CD1c-positive myeloid dendritic cell (primary cell): Measurements from ENCODE around the gene DISC1.
"Not testable (repeated sequence)": the region's sequence is repeated elsewhere in the genome, so short reads cannot be mapped to it uniquely, and the experiment has no call there.

Experiments used
- DNase-seq: peaks from one replicate; pipeline ENCODE4 v3.0.0-alpha.2; 2016; ENCODE audit errors: extremely low spot score

The DISC1 gene

DNA sequence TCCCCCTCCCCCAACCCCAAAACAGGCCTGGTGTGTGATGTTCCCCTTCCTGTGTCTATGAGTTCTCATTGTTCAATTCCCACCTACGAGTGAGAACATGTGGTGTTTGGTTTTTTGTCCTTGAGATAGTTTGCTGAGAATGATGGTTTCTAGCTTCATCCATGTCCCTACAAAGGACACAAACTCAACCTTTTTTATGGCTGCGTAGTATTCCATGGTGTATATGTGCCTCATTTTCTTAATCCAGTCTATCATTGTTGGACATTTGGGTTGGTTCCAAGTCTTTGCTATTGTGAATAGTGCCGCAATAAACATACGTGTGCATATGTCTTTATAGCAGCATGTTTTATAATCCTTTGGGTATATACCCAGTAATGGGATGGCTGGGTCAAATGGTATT, 102.4 kb downstream of the DISC1 start:
- not testable (repeated sequence) for DNase-seq

DNA sequence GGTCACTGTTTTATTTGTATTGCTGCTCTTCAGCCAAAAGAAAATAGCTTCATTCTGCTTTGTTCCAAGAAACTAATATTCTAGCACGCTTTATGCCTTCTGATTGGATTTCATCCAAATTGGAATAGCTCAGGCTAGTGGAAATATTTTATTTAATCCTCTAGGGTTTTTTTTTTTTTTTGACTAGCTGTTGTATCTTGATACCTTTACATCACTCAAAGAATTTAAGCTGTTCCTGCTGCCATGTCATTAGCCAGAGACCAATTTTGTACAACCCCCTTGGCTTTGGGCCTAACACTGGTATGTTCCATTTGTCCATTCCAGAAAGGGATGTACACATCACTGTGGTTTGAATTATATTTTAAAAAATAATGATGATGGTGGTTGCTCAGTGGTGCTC, 103.0 kb downstream of the DISC1 start:
- DNase-seq, result no peak

DNA sequence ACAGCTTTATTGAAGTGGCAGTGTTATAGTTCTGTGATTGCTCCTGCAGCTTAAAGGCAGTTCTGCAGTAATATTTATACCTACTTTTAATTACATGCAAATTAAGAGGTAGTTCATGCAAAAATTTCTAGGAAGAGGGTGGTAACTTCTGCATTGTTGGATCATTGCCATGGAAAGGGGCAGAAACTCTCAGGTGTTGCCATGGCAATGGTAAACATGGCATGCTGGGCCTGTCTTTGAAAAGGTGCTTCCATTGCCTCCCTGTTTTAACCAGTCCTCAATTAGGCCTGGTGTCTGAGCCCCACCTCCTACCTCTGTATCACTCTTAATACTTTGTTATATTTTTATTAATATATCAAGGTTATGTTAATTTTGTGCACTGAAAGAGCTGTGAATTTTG, 104.7 kb downstream of the DISC1 start:
- DNase-seq, result no peak

DNA sequence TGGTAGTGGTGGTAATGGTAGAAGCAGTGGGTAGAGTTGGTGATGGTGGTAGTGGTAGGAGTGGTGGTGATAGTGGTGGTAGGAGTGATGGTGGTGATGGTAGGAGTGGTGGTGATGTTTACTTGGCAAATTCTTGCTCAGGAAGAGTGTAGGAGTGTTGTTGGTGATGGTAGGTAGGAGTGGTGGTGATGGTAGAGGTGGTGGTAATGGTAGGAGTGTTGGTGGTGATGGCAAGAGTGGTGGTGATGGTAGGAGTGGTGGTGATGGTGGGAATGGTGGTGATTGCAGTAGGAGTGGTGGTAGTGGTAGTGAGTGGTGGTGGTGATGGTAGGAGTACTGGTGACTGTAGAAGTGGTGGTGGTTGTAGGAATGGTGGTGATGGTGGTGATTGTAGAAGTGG, 106.5 kb downstream of the DISC1 start:
- DNase-seq, result no peak

DNA sequence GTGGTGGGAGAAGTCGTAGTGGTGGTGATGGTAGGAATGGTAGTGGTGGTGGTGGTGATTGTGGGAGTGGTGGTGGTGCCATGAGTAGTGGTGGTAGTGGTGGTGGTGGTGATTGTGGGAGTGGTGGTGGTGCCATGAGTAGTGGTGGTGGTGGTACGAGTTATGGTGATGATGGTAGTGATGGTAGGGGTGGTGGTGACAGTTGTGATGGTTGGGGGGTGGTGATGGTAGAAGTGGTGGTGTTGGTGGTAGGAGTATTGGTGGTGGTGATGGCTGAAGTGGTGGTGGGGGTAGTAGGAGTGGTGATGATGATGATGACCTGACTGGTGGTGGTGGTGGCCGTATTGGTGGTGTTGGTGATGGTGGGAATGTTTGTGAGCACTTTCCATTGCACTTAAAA, 107.1 kb downstream of the DISC1 start:
- no peak for DNase-seq

DNA sequence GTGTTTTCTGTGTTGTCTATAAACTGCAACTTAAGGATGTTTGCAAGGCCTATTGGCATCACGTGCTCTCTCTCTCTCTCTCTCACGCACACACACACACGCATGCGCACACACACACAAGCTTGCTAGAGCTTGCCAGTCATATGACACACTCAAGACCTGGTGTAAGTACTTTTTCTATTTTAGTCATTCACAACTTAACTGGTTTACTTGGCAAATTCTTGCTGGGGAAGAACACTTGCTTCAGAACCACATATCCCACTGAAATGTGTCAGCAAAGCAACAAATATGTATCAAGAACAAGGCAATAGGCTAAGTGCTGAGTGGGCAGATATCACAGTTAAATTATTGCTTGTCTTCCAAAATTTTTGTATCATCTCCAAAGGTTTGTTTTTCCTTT, 107.8 kb downstream of the DISC1 start:
- no peak for DNase-seq

DNA sequence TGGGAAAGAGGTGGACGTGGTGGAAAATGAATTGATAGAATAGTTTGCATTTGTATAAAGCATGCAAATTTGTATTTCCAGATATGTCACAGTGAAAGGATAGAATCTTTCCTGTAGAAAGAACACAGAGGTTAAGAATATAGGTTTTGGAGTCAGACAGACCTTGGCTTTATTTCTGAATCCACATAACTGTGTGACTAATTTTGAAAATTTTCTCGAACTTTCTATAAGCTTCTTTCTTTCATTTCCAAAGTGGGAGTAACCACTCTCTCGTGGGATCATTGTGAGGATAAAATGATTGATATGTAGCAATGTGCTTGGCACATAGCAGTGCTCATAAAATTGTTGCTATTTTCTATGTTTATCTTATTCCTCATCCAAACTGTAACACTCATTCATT, 108.8 kb downstream of the DISC1 start:
- no peak for DNase-seq

DNA sequence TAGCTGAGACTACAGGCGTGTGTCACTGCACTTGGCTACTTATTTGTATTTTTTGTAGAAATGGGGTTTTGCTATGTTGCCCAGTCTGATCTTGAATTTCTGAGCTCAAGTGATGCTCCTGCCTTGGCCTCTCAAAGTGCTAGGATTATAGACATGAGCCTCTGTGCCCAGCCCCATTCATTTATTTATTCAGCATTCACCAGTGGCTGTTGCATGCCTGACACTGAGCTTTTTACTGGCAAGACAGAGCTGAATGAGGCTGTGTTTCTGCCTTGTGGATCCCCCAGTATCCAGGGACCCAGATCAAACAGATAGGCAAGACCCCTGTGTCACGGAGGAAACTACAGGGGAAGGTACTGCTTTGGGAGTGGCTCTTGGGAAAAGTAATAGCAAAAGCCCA, 109.4 kb downstream of the DISC1 start:
- DNase-seq, result no peak

DNA sequence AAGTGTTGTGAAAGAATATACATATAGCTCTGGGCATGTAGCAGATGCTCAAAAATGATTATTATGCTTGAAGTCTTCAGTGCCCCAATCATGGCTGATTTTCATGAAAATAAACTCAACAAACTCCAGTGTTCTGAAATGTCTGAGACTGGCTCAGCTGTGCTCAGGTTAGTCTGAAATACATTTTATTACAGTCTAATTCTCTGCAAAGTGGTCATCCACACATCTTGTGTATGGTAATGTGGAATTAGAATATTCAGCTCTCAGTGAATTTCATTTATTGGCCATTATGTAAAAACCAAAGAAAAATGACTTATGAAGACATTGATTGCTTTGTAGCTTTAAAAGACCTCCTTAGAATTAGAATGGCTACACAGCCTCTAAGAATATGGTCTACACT, 109.9 kb downstream of the DISC1 start:
- no peak for DNase-seq

DNA sequence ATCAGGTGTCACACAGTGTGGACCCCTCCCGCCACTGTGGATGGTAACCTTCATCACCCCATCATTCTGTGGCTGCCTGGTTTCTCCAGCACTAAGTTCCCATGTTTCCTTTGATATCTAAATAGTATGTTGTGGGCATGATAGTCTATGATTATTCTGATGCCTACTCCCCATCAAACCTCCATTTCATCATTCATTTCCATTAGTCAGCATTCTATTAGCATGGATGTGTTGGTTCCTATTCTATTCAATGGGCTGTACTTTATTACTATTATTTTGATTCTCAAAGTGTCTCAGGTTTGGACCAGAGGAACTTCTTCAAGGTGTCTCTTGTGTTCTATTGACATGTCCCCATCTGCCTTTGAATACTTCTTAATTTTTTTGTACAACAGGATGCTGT, 112.0 kb downstream of the DISC1 start:
- DNase-seq, result no peak

DNA sequence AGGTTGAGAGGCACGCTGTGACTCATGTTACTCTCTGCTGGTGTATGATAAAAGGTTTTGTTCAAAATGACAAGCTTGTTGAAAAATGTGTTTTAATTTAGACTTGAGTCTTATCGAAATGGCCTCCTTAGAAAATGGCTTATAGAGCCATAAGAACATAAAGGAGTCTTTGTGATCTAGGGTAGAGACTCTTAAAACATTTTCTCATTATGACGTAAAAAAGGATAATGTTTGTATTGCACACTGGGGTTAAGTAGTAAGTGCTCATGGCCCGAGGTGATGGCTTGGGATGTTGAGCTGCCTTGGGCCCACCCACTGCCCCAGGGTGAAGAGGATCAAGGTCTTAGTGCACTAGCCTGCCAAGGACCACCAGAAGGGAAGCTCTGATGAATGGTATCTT, 117.4 kb downstream of the DISC1 start:
- no peak for DNase-seq

DNA sequence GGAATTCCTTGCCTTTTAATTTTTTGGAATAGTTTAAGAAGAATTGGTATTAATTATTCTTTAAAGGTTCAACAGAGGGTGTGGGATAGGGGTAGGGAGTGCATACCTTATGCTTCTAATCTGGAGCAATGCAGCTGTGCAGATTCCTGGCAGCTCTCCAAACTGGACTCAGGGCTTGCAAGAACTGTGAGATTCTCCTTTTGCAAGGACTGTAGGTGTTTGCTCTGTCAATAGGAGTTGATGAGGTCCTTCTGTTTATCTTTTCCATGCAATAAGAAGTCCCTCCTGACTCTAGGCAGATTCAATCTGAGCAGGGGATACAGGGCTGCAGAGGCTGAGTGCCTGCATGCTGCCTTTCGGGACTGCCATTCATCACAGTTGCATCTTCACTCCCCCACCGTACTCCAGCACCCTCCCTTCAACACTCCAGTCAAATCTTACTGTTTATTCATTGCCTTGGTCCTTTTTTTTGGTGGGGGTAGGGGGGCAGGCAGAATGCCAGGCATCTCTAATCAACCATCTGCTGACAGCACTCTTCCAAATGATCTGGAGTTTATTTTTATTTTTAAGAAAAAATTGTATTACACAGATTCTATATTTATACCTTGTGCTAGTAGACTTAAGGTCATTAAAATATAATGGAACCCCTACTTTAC, 122.3 kb downstream of the DISC1 start:
- DNase-seq, result no peak

DNA sequence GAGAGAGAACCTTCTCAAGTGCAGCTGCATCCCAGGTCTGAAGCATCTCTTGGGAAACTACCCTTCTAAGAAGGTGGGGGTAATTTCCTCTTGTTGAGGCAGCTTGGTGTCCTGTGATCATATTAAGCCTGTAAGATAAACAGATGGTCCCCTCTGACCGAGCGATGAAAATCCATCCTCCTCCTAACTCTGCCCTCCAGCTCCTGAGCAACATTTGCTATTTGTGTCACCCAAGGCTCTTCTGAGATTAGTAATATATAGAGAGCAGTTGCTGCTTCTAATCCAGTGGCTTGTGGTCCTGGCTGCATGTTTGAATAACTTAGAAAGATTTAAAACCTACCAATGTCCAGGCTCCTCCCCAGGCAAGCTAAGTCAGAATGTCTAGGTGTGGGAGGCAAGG, 123.7 kb downstream of the DISC1 start:
- DNase-seq, result no peak

DNA sequence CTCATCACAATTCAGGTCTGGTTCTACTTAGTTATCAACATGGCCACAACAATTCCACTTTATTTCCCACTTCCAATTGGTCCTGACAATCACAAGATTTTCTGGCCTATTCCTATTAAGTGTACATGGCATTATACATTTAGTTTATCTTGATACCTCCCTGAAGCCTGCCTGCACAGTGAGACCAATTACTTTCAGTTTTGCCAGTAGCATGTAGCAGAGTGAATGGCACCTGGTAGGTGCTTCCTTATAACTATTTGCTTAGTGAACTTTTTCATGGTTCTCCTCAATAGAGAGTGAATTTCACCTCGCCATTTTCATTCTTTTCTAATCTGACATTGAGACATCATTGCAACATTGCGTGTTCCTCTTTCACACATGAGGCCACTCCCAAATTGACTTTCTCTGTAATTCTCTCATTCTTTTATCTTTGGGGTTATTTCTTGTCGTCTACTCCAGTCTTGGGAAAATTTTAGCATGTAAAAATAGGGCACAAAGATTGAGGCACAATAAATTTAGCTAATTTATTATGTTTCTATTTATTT, 124.3 kb downstream of the DISC1 start:
- peak; percentile 46 for DNase-seq

DNA sequence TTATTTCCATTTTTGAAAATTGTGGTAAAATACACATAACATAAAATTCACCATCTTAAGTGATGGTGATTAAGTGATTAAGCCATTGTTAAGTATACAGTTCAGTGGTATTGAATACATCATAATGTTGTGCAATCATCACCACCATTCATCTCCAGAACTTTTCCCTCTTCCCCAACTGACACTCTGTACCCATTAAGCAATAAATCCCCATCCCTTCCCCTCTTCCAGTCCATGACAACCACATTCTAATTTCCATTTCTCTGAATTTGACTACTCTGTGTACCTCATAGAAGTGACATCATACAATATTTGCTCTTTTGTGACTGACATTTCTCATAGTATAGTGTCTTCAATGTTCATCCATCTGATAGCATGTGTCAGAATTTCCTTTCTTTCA, 124.8 kb downstream of the DISC1 start:
- no peak for DNase-seq

DNA sequence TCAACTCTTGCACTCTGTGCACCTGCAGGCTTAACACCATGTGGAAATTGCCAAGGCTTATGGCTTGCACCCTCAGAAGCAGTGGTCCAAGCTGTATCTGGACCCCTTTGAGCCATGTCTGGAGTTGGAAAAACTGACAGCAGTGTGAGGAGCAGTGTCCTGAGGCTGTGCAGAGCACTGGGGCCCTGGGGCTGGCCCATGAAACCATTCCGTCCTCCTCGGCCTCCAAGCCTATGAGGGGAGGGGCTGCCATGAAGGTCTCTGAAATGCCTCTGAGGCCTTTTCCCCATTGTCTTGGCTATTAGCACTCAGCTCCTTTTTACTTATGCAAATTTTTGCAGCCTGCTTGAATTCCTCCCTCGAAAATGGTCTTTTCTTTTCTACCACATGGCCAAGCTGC, 126.7 kb downstream of the DISC1 start:
- DNase-seq, result no peak

DNA sequence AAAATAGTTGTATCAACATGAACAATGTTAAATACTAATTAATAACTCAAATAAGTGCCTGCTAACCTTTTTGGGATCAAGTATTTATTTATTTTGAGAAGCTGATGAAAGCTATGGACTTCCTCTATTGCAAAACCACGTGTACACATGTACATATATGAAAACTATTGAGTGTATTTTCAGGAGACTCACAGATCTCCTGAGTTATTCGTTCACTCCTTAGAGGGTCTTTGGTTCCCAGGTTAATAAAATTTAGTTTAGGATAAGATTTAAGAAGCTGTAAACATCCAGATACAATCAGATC, 130.5 kb downstream of the DISC1 start:
- DNase-seq, result no peak

DNA sequence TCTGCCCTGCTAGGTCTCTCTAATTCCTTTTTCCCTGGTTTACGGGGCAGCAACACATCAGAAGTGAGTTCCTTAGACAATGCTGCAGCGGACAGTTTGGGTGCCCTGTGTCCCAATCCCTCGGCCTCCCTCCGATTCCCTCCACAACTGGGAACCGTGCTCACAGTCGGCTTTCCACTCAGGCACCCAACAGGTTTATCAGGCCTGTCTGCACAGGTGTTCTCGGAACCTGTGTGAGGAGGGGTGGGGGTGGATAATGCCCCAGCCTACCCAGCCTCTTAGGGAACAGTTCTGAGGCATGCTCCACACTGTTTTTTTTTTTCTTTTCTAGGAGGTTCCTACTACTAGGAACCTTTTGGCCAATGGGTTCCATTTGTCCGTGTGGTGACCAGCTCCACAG, 131.2 kb downstream of the DISC1 start:
- no peak for DNase-seq

DNA sequence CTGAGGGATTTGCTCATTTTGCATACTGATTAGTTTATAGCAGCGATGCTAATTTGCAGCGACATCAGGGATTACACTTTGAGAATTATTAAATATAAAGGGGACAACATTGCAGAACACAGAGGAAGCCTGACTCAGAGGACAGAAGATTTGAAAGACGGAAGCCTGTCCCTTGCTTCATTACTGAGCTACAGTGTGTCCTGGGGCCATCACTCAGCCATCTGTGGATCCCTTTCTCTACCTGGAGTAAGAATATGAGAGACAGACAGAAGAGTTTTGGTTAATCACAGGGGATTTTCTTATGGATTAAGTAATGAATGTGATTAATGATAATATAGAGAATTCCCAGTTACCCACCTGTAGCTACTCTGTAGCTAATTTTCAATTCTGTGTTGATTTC, 134.7 kb downstream of the DISC1 start:
- DNase-seq, result no peak

DNA sequence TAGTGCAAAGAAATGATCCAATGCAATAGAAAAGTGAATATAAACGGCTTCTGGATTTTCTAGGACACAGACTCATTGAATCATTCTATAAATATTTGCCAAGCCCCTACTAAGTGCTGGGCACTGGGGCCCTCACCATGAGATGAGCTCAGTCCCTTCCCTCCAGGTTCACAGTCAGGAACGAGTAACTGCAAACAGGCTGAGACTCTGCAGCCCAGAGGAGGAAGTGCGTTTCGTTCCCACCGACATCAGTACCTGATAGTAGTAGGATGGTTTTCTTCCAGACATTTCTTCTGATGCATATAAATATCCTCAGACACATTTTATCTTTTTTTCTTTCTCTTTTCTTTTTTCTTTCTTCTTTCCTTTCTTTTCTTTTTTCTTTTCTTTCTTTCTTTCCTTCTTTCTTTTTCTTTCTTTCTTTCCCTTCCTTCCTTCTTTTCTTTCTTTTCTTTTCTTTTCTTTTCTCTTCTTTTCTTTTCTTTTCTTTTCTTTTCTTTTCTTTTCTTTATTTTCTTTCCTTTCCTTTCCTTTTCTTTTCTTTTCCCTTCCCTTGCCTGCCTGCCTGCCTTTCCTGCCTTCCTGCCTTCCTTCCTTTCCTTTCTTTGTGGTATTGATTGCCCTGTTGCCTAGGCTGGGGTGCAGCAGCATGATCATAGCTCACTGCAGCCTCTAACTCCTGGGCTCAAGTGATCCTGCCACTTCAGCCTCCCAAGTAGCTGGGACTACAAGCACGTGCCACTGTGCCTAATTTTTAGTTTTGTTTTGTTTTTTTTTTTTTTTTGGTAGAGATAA, 135.4 kb downstream of the DISC1 start:
- no peak for DNase-seq

DNA sequence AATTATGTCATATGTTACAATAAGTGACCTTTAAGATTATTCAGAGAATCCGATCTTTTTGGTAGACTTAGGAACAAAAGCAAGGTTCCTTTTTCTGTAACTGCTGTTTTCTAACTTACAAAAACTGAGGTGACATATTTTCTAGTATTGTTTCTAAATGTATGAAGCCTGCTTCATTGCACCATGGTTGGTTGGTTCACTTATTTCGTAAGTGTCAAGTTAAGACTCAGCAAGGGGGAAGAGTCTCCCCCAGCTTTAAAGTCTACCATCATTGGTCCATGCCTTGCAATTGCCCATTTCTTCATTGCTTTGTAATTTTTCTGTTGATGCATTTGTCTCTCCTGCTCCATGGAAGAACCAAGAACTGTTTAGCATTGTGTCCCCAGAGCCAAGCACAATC, 136.9 kb downstream of the DISC1 start:
- DNase-seq, result no peak

DNA sequence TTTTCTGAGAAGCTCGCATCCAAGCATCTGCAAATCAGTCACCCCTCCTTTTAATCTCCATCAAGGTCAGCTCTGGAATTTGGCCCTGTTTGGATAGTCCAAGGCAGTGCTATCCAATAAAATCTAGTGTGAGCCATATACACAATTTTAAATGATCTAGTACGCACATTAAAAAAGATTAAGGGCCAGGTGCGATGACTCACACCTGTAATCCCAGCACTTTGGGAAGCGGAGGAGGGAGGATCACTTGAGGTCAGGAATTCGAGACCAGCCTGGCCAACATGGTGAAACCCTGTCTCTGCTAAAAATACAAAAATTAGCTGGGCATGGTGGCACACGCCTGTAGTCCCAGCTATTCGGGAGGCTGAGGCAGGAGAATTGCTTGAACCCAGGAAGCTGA, 139.2 kb downstream of the DISC1 start:
- DNase-seq, result not testable (repeated sequence)

DNA sequence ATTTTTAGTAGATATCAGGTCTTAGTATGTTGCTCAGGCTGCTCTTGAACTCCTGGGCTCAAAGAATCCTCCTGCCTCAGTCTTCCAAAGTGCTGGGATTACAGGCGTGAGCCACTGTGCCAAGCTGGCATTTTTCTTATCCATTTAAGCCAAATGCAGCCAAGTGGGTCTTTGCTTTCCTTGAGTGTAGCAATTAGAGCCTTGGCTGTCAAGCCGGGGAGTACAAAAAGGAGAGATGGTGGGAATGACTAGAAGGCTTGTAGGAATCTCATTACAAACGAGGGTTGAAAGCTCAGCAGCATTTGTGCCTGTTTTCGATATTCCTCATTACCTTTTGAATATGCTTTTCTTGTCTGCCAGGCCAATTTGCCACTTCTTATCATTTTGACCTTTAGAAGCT, 140.9 kb downstream of the DISC1 start:
- no peak for DNase-seq

DNA sequence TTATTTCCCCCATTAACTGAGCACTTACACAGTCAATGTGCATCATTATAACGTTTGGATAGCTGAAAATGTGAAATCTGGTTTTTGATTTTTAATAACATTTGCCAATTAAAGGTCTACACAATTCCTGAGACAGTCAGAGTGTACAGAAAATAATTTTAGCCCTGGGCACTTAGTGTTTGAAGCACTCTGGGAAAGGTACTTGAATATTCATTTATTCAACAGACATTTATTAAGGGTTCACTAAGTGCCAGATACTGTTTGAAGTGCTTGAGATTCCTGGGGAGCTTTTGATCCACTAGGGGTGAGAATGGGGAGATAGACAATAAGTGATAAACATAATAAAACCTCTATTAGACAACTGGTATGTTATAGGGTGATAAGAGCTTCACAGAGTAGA, 141.8 kb downstream of the DISC1 start:
- no peak for DNase-seq
